Inflammatory macrophage (primary cell): ENCODE results near the gene CAPN1.
"Not testable (repeated sequence)": the region's sequence is repeated elsewhere in the genome, so short reads cannot be mapped to it uniquely, and the experiment has no call there.

Experiments
- DNase-seq, 2 donors: peaks; one replicate each; pipeline ENCODE4 v3.0.0-alpha.2; 2020 to 2022

CAPN1 gene

GRCh38 chr11:65160643-65161042, 21.1 kb upstream of the CAPN1 start:
- no peak for DNase-seq

DNA sequence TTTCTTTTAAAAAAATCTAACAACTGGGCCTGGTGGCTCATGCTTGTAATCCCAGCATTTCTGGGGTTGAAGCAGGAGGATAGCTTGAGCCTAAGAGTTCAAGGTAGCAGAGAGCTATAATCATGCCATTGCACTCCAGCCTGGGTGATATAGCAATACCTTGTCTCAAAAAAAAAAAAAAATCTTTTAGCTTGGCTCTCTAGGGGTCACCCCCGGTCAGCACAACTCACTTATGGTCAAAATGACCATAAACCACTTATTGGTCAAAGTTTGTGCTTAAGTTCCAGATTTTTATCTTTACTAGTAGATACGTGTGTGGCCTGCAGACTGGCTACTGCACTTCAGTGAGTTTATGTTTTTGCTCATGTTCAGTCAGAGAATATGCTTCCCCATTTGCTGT, 18.0 kb upstream of the CAPN1 start:
- DNase-seq: no peak

DNA sequence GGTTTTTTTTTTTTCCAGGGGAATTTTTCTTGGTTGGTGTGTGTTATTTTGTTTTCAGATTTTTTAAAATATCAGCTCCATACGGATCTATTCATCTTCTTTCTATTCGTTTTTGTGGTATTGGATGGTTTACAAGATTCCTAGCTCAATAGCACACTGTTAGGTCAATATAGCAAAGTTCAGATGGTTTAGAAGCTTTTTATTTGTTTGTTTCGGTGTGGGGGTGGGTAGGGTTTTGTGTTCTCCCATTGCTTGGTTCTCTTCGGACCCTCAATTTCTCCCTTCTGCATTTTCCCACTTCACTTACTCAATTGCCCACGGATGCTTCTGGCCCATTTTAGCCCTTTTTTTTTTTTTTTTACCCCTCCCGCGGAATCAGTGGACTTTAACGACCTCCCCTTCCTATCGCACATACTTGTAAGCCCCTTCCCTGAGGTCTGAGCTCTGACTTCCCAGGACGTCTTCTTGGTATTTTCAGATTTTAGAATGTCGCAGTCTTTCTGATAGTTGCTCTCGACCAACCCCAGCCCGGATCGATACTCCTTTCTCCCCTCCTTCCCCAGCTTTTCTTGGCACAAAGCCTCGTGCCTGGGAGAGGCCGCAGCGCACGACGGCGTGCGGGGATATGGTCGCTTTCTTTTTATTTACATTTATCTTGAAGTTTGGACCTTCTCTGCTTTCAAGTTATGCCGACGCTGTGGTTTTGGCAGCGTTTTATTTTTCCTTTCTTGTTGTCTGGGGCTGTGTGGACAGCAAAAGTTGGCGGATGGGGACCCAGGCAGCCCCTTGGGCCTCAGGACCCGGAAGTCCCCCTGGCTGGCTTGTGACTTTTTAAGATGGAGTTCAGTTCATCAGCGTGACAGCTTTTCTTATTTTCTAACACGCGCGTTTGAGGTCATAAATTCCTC, 16.1 kb upstream of the CAPN1 start:
- DNase-seq: no peak

DNA sequence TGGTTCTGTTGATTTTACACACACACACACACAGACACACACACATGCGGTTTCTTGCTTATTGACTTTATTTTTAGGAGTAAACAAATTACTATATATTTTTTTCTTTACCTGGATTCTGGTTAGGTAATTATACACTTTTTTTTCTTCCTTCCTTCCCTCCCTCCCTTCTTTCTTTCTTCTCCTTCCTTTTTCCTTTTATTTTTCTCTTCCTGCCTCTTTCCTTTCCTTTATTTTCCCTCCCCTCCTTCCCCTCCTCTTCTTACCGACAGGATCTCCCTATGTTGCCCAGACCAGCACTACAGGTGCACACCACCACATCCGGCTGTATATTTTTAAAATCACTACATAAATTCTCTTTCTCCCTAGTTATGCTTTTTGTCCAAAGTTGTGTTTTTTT, 14.8 kb upstream of the CAPN1 start:
- no peak for DNase-seq

DNA sequence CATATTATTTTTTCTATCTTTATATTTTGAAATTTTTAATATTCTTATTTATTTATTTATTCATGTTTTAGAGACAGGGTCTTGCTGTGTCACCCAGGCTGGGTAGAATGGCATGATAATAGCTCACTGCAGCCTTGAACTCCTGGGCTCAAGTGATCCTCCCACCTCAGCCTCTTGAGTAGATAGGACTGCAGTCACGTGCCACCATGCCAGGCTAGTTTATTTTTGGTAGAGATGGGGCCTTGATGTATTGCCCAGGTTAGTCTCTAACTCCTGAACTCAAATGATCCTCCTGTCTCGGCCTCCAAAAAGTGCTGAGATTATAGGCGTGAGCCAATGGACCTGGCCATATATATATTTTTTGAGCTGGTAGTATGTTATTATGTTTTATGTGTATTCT, 14.1 kb upstream of the CAPN1 start:
- DNase-seq: no peak

GRCh38 chr11:65169164-65169641, 12.5 kb upstream of the CAPN1 start:
- peak in 1 of 2 donors; percentile 15 for DNase-seq

DNA sequence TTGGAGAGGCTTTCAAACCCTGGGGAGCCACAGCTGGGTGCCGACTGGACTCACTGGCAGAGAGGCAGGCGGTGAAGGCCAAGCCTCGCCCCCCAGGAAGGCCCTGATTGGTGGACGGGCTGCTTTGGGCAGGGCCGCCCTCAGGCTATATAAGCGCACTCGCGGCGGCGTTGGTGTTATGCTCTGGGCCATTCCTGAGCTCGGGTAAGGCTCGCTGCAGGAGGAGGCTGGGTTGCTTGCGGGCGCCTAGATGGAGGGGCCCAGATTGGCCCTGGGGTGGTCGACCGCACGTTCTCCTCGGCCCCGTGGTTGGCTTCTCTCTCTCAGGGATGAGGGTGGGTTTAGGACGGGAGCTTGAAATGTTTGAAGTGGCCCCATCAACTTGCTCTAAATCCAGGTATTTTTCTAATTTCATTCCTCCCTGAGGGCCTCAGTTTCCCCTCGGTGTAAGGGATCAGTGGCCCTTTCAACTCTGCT, 11.6 kb upstream of the CAPN1 start, which contains the start of gene SPDYC:
Gene SPDYC, plus strand, starts transcription at position 176 of the 477 bp plus-strand sequence. CDS start 1,125 bp downstream, outside the sequence.
- DNase-seq: no peak

DNA sequence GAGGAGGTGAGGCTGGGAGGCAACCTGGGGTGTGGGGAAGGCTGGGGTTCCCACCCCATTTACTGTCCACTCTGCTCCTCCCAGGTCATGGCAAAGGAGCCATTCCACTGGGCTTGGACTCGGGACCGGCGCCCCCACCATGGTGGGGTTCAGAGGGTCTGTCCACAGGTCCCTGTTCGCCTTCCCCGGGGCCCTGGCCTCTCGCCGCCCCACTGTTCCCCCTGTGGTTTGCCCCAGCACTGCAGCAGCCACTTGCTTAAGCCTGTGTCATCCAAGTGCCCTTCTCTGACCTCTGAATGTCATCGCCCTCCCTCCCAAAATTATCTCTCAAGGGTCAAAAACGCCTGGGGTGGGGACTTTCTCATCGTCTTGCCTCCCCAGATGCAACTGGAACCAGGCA, 9.1 kb upstream of the CAPN1 start:
- DNase-seq: no peak

- DNase-seq: not testable (repeated sequence)
Observed at GRCh38 chr11:65174571-65175010, 7.1 kb upstream of the CAPN1 start.

GRCh38 chr11:65180877-65181568, 705 bp upstream of the CAPN1 start:
- peak; percentile 51 to 52 for DNase-seq

GRCh38 chr11:65182258-65183170, 786 bp downstream of the CAPN1 start:
- DNase-seq: peak in 1 of 2 donors; percentile 7

DNA sequence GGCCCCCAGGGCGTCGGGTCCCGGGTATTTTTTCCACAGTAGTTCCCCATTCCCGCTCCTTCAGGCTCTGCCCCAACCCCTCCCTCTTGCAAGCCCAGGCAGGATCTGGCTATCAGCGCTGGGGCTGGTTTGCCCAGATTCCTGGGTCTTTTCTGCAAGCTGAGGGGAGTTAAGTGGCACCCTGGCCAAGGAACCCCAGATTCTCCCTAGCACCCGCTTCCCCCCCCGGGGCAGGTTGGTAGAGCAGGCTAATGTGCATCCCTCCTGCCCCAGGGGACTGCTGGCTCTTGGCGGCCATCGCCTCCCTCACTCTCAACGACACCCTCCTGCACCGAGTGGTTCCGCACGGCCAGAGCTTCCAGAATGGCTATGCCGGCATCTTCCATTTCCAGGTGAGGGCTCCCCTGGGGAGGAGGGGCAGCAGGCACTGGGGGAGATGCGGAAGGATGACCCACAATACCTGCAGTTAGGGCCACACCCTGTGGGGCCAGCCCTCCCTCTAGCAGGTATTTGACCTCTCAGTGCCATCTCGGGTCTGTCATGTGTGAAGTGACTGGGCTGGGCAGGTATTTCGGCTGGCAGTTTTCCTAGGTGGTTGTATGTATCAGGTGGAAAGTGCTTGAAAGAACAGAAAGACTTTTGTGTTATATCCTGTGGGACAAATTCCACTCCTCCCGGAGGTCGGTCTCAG, 1.6 kb downstream of the CAPN1 start:
- DNase-seq: no peak

DNA sequence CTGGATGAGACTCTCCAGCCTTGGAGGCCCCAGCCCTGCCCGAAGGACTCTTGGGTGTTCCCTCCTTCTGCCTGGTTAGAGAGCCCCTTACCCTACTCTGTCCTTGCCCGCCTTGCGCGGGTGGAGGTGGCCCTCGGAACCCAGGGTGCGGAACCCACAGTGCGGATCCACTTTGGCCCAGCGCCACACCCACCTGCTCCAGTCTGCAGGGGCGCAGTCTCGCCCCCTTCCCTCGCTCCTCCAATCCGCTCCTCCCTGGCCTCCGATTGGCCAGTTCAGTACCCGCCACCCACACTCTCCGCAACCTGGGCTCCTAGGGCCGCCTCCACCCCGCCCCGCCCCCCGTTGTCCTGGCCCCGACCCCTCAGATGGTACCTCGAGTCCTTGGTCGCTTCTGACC, 2.4 kb downstream of the CAPN1 start:
- DNase-seq: no peak

- DNase-seq: no peak
Observed at GRCh38 chr11:65185171-65185570, 3.4 kb downstream of the CAPN1 start.

- no peak for DNase-seq
Observed at GRCh38 chr11:65185869-65186341, 4.2 kb downstream of the CAPN1 start.

GRCh38 chr11:65186701-65187100, 5.0 kb downstream of the CAPN1 start:
- no peak for DNase-seq

GRCh38 chr11:65187146-65187675, 5.5 kb downstream of the CAPN1 start:
- no peak for DNase-seq

GRCh38 chr11:65187971-65188461, 6.3 kb downstream of the CAPN1 start:
- DNase-seq: no peak

- DNase-seq: no peak
Observed at GRCh38 chr11:65188486-65188885, 6.8 kb downstream of the CAPN1 start.

- DNase-seq: no peak
Observed at GRCh38 chr11:65189191-65189590, 7.5 kb downstream of the CAPN1 start.

- peak in 1 of 2 donors; percentile 9 for DNase-seq
Observed at GRCh38 chr11:65194564-65194963, 12.8 kb downstream of the CAPN1 start.
